ENCODE measurements around the gene MYOT. TPM values are rescaled to one million over a fixed set of nuclear protein-coding genes. Genes with fewer than 3 reads are reported as not detected.

Gene MYOT
- total RNA-seq, 6 donors from 2014 or later = not detected

- no peaks in the 10 kb centered on the region for H3K4me1 ChIP-seq
- TF ChIP-seq CTCF (IDR thresholded peaks at IDR 0.05) (no peak), POLR2AphosphoS5 (IDR thresholded peaks at IDR 0.05) (no peak), EP300 (IDR thresholded peaks at IDR 0.05) (no peak), POLR2A (IDR thresholded peaks at IDR 0.05) (no peak)
- WGBS, 2 donors = 93% methylated on average over 7 of the region's 7 CpGs
- DNase-seq = no peak
- no peaks in the 10 kb centered on the region for H3K9me3 ChIP-seq
- H3K36me3 ChIP-seq = no peaks in the 10 kb centered on the region
- no peak overlapping the region for H3K27ac ChIP-seq
- no peaks in the 10 kb centered on the region for H3K27me3 ChIP-seq
- H3K4me3 ChIP-seq = no peak overlapping the region
- ATAC-seq (ENCODE audit: low FRiP score in 2 of 2) = no peak
Observed at GRCh38 chr5:137870647-137871339, 3.1 kb downstream of the MYOT start.

DNA sequence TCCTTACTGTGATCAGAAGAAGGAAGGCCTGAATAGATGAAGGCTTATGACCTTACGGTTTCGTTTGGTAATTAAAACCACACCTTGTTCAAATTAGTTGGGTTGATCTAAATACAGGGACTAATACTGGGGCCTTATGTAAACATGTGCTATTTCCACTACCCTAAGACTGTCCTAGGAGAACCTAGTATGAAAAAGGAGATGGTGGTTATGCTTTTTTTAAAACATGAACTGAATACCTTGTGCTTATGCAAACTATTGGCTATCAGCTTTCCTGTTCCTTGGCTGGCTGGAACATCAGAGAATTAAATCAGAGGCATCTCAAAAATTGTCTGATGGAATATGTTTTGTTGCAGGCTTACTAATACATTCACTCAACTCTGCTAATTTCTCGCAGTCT is 3.9 kb downstream of the MYOT start:
- TF ChIP-seq CTCF (IDR thresholded peaks at IDR 0.05) (no peak), POLR2A (IDR thresholded peaks at IDR 0.05) (no peak), POLR2AphosphoS5 (IDR thresholded peaks at IDR 0.05) (no peak)
- no peak for DNase-seq
- 90 to 95% methylated on average over 3 of the region's 3 CpGs for WGBS, 2 donors
- H3K27me3 ChIP-seq = no peaks in the 10 kb centered on the region
- no peak overlapping the region for H3K4me3 ChIP-seq
- no peaks in the 10 kb centered on the region for H3K36me3 ChIP-seq
- no peak overlapping the region for H3K27ac ChIP-seq
- no peak for ATAC-seq (ENCODE audit: low FRiP score in 2 of 2)
- H3K4me1 ChIP-seq = no peaks in the 10 kb centered on the region
- no peaks in the 10 kb centered on the region for H3K9me3 ChIP-seq

GRCh38 chr5:137872466-137872865 is 4.8 kb downstream of the MYOT start:
- Histone ChIP-seq H3K9me3 (no peaks in the 10 kb centered on the region), H3K27ac (no peak overlapping the region), H3K4me1 (no peaks in the 10 kb centered on the region), H3K27me3 (no peaks in the 10 kb centered on the region), H3K4me3 (no peak overlapping the region), H3K36me3 (no peaks in the 10 kb centered on the region)
- WGBS, 2 donors = 73 to 87% methylated on average over 3 of the region's 3 CpGs
- no peak for ATAC-seq (ENCODE audit: low FRiP score in 2 of 2)
- DNase-seq = no peak
- no peak for TF ChIP-seq CTCF (IDR thresholded peaks at IDR 0.05)
- no peak for TF ChIP-seq POLR2A (IDR thresholded peaks at IDR 0.05)
- no peak for TF ChIP-seq POLR2AphosphoS5 (IDR thresholded peaks at IDR 0.05)
- TF ChIP-seq EP300 (IDR thresholded peaks at IDR 0.05) = no peak

DNA sequence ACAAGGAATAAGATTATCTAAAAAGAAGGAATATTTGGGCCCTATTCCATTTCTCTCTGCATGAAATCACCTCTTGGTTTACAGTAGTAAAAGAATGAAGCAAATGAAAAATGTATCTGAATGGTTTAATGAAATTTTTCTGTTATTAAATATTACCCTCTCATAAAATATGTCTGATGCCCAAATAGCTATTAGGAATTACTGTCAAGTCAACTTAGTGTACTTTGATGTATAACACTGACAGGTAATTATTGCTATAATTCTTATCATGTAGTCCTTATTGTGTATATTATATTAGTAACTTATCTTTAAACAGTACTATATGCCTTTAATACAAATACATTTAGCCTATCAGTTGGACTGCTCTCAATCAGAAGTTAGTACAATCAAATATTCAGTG is 8.4 kb downstream of the MYOT start:
- Histone ChIP-seq H3K27ac (no peak overlapping the region), H3K9me3 (no peaks in the 10 kb centered on the region), H3K36me3 (no peaks in the 10 kb centered on the region), H3K4me1 (no peaks in the 10 kb centered on the region), H3K27me3 (no peaks in the 10 kb centered on the region), H3K4me3 (no peak overlapping the region)
- DNase-seq (no peak), ATAC-seq (ENCODE audit: low FRiP score in 2 of 2) (no peak)
- no peak for TF ChIP-seq POLR2A (IDR thresholded peaks at IDR 0.05)
- TF ChIP-seq EP300 (IDR thresholded peaks at IDR 0.05) = no peak
- TF ChIP-seq POLR2AphosphoS5 (IDR thresholded peaks at IDR 0.05) = no peak
- no peak for TF ChIP-seq CTCF (IDR thresholded peaks at IDR 0.05)

DNA sequence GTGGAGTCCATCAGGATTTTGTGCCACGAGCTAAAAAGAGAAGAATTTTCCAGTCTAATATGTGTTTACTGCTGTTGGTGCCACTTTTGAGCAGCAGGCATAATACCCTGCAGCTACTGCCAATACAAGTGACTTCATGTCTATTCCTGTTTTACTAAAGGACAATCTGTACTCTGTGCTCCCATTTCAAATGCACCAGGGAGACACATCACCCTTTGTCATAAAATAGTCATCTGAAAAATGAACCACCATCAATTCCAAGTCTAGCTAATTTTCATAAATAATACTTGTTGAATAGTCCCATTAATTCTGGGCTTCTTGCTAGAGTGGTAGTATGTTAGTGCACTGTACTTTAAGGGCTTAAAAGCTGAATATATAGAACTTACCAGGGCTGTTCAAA is 12.7 kb downstream of the MYOT start:
- 72 to 86% methylated on average over 1 of the region's 1 CpG for WGBS, 2 donors
- Histone ChIP-seq H3K27ac (no peak overlapping the region), H3K36me3 (no peaks in the 10 kb centered on the region), H3K4me1 (no peaks in the 10 kb centered on the region), H3K9me3 (no peaks in the 10 kb centered on the region), H3K4me3 (no peak overlapping the region), H3K27me3 (no peaks in the 10 kb centered on the region)
- DNase-seq (no peak), ATAC-seq (ENCODE audit: low FRiP score in 2 of 2) (no peak)
- no peak for TF ChIP-seq POLR2AphosphoS5 (IDR thresholded peaks at IDR 0.05)
- no peak for TF ChIP-seq CTCF (IDR thresholded peaks at IDR 0.05)
- TF ChIP-seq EP300 (IDR thresholded peaks at IDR 0.05) = no peak
- TF ChIP-seq POLR2A (IDR thresholded peaks at IDR 0.05) = no peak
